Activated CD8-positive, alpha-beta T cell treated with anti-CD3 and anti-CD28 coated beads, Interleukin-2, amount 10 ng/mL, durations not matched to agents 7 days and 5 days (primary cell): ENCODE results near the gene KLF1. TPM values are rescaled to one million over a fixed set of nuclear protein-coding genes. Genes with fewer than 3 reads are reported as not detected.
A peak's percentile ranks its signal among the peaks of the same experiment; 100 is the strongest.

Experiments used
- ATAC-seq: fragments of 150-1000 bp; cut with Tn5 transposase; one replicate; pipeline ENCODE4 v1.10.0; 2021; ENCODE audit warnings: moderate library complexity
- CTCF ChIA-PET: fragments of 350-600 bp; sonication (Branson Sonifier 250); formaldehyde crosslinking; loops from one replicate; lab custom pipeline; 2021; ENCODE audit warnings: antibody characterized with exemption; lab: Charles Lee
- POLR2A ChIA-PET: fragments of 350-600 bp; sonication (Branson Sonifier 250); formaldehyde crosslinking; loops from one replicate; lab custom pipeline; 2021; ENCODE audit warnings: antibody characterized with exemption; lab: Charles Lee
- DNase-seq: peaks from one replicate; pipeline ENCODE4 v3.0.0-alpha.2; 2020
- H3K27ac Mint-ChIP-seq: one replicate; pipeline ENCODE4 v1.8.0; 2021; ENCODE audit warnings: mild to moderate bottlenecking, mixed read lengths
- H3K27me3 Mint-ChIP-seq: one replicate; pipeline ENCODE4 v1.8.0; 2021; ENCODE audit warnings: low read depth, mixed read lengths
- H3K36me3 Mint-ChIP-seq: one replicate; pipeline ENCODE4 v1.8.0; 2021; ENCODE audit warnings: low read depth, mixed read lengths
- H3K4me1 Mint-ChIP-seq: one replicate; pipeline ENCODE4 v1.8.0; 2021; ENCODE audit warnings: low read depth, mixed read lengths
- H3K4me3 Mint-ChIP-seq: one replicate; pipeline ENCODE4 v1.8.0; 2021; ENCODE audit warnings: mild to moderate bottlenecking, mixed read lengths
- H3K9me3 Mint-ChIP-seq: one replicate; pipeline ENCODE4 v1.8.0; 2022; ENCODE audit warnings: mixed read lengths; ENCODE audit not compliant: insufficient read depth
- total RNA-seq, 2 experiments: library from RNA; stranded (reverse); gene quantifications; one replicate each; pipeline ENCODE4 v1.2.3, GENCODE V29; 2021

The KLF1 gene
- total RNA-seq, 2 experiments from 2014 or later = 0.21 TPM; not detected in 1

- DNase-seq (no peak), ATAC-seq (no peak)
- no peak overlapping the region for H3K4me3 Mint-ChIP-seq
- H3K4me1 Mint-ChIP-seq = peaks cover 24% of the 10 kb centered on the region
- H3K27me3 Mint-ChIP-seq = peaks cover 44% of the 10 kb centered on the region
- no peaks in the 10 kb centered on the region for H3K36me3 Mint-ChIP-seq
- H3K27ac Mint-ChIP-seq = no peak overlapping the region
- H3K9me3 Mint-ChIP-seq = no peaks in the 10 kb centered on the region
- ChIA-PET POLR2A (no interaction called here), CTCF (interaction anchor here (1.4 to 7.3 kb wide), 3 partner anchors 78 to 121 kb away, joined by 3 to 75 read pairs (median 6); no protein-coding TSS in a partner anchor)
Observed at GRCh38 chr19:12843999-12844732, 42.8 kb downstream of the KLF1 start.

DNA sequence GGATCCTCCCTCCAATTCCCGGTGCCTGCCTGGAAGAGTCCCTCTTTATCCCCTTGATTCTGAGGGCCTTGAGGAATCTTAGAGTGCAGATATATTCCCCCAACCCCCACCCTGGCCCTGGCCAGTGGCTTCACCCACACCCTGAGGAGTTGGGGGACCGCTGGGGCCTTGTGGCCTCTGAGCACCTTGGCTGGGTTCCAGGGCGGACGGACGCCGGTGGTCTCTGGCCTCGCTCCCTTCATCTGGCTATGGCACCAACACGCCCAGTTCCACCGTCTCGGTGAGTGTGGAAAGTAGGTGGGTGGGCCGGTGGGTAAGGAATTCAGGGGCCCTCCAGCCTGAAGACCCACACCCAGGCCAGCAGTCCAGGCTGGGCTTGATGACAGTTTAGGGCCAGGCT, 43.7 kb downstream of the KLF1 start:
- CTCF ChIA-PET = interaction anchor here (7.3 kb wide), 1 partner anchor 85 kb away, joined by 75 read pairs; no protein-coding TSS in a partner anchor
- ATAC-seq = no peak
- POLR2A ChIA-PET = no interaction called here
- H3K27me3 Mint-ChIP-seq = peaks cover 48% of the 10 kb centered on the region
- DNase-seq = no peak
- H3K27ac Mint-ChIP-seq = no peak overlapping the region
- no peak overlapping the region for H3K4me3 Mint-ChIP-seq
- H3K9me3 Mint-ChIP-seq = no peaks in the 10 kb centered on the region
- H3K4me1 Mint-ChIP-seq = peaks cover 28% of the 10 kb centered on the region
- H3K36me3 Mint-ChIP-seq = no peaks in the 10 kb centered on the region

DNA sequence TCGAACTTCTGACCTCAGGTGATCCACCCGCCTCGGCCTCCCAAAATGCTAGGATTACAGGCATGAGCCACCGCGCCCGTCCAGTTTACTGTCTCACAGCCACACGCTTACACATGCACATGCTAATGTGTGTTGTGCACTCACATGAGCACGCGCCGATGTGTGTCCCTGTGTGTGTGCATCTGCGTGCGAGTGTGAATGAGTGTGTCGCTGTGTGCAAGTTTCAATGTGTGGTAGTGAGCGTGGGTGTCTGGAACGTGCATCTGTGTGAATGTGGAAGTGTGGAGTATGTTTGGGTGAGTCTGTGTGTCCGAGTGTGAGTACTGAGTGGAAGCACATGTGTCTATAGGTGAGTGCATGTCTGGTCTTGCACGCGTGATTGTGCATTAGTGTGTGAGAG, 44.5 kb downstream of the KLF1 start:
- H3K27me3 Mint-ChIP-seq = peaks cover 53% of the 10 kb centered on the region
- no peak for ATAC-seq

DNA sequence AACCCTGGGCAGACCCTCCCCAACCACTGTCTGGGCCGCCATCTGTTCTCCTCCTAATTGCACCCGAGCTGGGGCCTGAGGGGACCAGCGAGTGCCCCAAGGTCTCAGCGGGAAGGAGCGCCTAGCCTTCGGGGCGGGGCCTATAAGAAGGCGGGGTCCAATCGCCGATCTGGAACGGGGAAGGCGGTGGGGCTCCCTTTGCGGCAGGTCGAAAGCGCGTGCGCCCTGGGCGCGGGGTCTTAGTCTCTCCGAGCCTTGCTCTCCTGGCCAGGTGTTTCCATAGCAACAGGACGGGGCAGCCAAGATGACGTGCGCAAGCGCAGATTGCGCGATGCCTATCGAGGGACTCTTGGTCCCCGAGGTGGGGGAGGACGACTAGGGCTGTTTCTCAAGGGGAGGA, 45.9 kb downstream of the KLF1 start:
- CTCF ChIA-PET = no interaction called here
- H3K4me1 Mint-ChIP-seq = peaks cover 22% of the 10 kb centered on the region
- ATAC-seq = no peak

More for the DNA sequence above, 44.5 kb downstream of the KLF1 start:
- no peak overlapping the region for H3K4me3 Mint-ChIP-seq
- H3K4me1 Mint-ChIP-seq = peaks cover 27% of the 10 kb centered on the region
- no peak for DNase-seq
- no peaks in the 10 kb centered on the region for H3K36me3 Mint-ChIP-seq
- ChIA-PET CTCF (no interaction called here), POLR2A (no interaction called here)
- no peaks in the 10 kb centered on the region for H3K9me3 Mint-ChIP-seq
- H3K27ac Mint-ChIP-seq = no peak overlapping the region

GRCh38 chr19:12840091-12841079, 46.6 kb downstream of the KLF1 start:
- POLR2A ChIA-PET = no interaction called here
- Mint-ChIP-seq H3K27ac (no peak overlapping the region), H3K4me1 (peaks cover 22% of the 10 kb centered on the region), H3K36me3 (no peaks in the 10 kb centered on the region), H3K9me3 (no peaks in the 10 kb centered on the region), H3K4me3 (peak overlapping the region; percentile 30), H3K27me3 (peaks cover 65% of the 10 kb centered on the region)
- CTCF ChIA-PET = no interaction called here
- ATAC-seq (peak; percentile 43), DNase-seq (peak; percentile 68)

More for the DNA sequence above, 45.9 kb downstream of the KLF1 start:
- Mint-ChIP-seq H3K4me3 (peak overlapping the region; percentile 30), H3K36me3 (no peaks in the 10 kb centered on the region), H3K27me3 (peaks cover 60% of the 10 kb centered on the region), H3K9me3 (no peaks in the 10 kb centered on the region), H3K27ac (no peak overlapping the region)
- peak; percentile 29 for DNase-seq
- POLR2A ChIA-PET = no interaction called here

DNA sequence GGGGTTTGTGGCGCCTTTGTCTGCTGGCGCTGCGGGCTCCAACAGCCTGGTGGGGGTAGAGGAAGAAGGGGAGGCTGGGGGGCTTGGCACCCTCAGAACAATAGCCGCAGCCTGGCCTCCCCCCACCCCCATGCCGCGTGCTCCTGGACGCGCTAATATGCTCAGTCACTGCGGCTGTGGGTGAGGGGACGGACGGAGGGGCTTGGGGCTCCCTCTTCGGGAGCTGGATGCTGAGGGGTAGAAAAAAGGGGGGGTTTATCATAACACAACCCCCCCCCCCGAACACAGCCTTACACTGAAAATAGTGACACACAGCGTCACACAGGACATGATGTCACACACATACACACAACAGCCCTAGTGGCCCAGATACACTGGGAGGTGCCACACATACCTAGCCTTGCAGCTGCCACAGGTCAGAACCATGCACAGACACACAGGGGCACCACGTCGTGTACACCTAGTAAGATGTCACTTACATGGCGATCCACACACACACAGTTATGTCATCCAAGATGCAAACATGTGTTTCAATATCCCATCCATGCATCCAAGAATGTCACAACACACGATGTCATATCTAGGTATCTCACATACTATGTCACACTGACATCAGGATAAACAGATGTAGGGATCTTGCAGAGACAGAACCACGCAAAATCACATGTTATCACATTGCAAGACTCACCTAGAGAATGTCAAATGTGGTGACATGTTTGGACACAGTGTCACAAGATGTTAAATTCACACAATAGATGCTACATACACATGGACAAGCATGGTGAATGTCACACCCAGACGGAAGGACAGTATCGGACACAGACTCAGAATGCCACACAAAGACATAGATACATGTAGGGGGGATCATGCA, 47.9 kb downstream of the KLF1 start:
- H3K4me3 Mint-ChIP-seq = peak overlapping the region; percentile 4
- CTCF ChIA-PET = interaction anchor here (0.9 kb wide), 1 partner anchor 31 kb away, joined by 3 read pairs; no protein-coding TSS in a partner anchor
- no peaks in the 10 kb centered on the region for H3K36me3 Mint-ChIP-seq
- no peak for ATAC-seq
- POLR2A ChIA-PET = no interaction called here
- peaks cover 26% of the 10 kb centered on the region for H3K4me1 Mint-ChIP-seq
- no peaks in the 10 kb centered on the region for H3K9me3 Mint-ChIP-seq
- DNase-seq = peak; percentile 50
- no peak overlapping the region for H3K27ac Mint-ChIP-seq
- H3K27me3 Mint-ChIP-seq = peaks cover 72% of the 10 kb centered on the region

DNA sequence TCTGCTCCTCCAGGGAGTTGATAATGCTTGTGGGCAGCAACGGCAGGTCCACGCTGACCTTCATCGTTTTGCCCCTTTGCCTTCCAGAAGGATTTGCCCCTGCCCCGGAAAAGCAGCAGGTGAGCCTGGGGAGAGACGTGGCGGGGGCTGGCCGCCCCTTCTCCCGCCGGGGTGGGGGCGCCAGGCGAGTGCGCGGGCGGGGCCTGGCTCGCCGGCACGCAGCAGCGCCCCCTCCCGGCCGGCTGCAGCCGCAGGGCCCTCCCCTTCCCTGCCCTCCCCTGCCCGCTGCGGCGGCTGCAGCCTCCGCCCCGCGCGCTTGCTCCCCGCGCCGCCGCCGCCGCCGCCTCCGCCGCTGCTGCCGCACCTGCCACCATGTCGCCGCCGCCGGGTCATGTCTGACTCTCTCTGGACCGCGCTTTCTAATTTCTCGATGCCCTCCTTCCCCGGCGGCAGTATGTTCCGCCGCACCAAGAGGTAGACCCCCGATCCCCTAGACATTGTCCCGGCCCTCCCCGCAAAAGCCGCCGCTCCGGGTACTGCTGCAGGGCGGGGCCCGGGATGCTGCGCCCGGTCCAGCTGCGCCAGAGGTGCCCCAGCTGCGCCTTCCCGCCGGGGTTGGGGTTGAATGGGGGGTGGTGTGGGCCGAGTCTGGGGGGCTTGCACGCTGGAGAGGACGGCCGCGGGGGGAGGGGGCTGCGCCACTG, 48.7 kb downstream of the KLF1 start, which contains the start of gene MAST1:
Gene MAST1, plus strand, starts transcription at position 334 of the 704 bp plus-strand sequence. Its CDS starts 58 bp downstream, at position 392.
- Mint-ChIP-seq H3K27ac (no peak within 1 kb of the TSS), H3K4me3 (peak within 1 kb of the TSS; percentile 26), H3K36me3 (no peaks in the 10 kb centered on the region), H3K4me1 (peaks cover 27% of the 10 kb centered on the region), H3K27me3 (peaks cover 74% of the 10 kb centered on the region), H3K9me3 (no peaks in the 10 kb centered on the region)
- DNase-seq = peak; percentile 64
- ChIA-PET POLR2A (interaction anchor here (1.4 kb wide), 1 partner anchor 32 kb away, joined by 3 read pairs; the partner anchor contains the start of gene RNASEH2A), CTCF (interaction anchor here (0.9 kb wide), 1 partner anchor 32 kb away, joined by 3 read pairs; no protein-coding TSS in a partner anchor)
- ATAC-seq = peak; percentile 65

DNA sequence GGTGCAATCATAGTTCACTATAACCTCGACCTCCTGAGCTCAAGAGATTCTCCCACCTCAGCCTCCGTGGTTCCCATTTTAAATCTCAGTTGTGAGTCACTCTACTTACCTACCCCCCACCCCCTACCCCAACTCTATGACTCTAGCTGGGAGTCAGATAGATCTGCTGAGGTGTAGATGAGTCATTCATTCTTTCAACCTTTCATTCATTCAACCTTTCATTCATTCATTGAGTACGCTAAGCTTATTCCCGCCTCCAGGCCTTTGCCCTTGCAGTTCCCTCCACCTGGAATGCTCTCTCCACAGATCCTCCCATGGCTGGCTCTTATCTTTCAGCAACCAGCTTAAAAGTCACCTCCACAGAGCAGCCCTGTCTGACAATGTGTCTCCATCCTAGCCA, 49.8 kb downstream of the KLF1 start:
- no peak for DNase-seq
- no peak overlapping the region for H3K27ac Mint-ChIP-seq
- H3K4me3 Mint-ChIP-seq = no peak overlapping the region
- H3K4me1 Mint-ChIP-seq = peaks cover 34% of the 10 kb centered on the region
- ChIA-PET CTCF (interaction anchor here (0.7 to 1.4 kb wide), 4 partner anchors 10 to 77 kb away, joined by 3 to 15 read pairs (median 3); partner anchors contain the start of gene THSD8), POLR2A (interaction anchor here (1.4 kb wide), 1 partner anchor 31 kb away, joined by 3 read pairs; the partner anchor contains the start of gene RNASEH2A)
- ATAC-seq = no peak
- no peaks in the 10 kb centered on the region for H3K9me3 Mint-ChIP-seq
- peaks cover 75% of the 10 kb centered on the region for H3K27me3 Mint-ChIP-seq
- H3K36me3 Mint-ChIP-seq = no peaks in the 10 kb centered on the region

DNA sequence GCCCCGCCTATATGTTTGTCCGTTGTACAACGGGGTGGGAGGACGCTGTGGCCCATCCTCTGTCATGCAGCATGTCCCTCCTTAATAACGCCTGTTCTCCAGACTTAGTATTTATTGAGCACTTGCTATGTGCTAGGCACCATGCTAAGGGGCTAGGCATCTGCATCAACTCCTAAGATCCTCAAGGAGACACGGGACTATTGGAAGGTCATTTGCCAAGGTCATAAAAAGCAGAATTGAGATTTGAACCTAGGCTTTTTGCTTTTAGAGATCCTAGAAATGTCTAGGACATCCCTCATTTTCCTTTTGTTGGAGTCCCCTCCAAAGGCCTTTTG, 50.5 kb downstream of the KLF1 start:
- Mint-ChIP-seq H3K4me3 (no peak overlapping the region), H3K27me3 (peaks cover 75% of the 10 kb centered on the region), H3K4me1 (peaks cover 33% of the 10 kb centered on the region), H3K27ac (no peak overlapping the region), H3K36me3 (no peaks in the 10 kb centered on the region), H3K9me3 (no peaks in the 10 kb centered on the region)
- ATAC-seq (no peak), DNase-seq (no peak)
- POLR2A ChIA-PET = no interaction called here
- CTCF ChIA-PET = interaction anchor here (1.0 to 1.4 kb wide), 2 partner anchors 11 to 34 kb away, joined by 3 to 15 read pairs; partner anchors contain the start of gene THSD8

DNA sequence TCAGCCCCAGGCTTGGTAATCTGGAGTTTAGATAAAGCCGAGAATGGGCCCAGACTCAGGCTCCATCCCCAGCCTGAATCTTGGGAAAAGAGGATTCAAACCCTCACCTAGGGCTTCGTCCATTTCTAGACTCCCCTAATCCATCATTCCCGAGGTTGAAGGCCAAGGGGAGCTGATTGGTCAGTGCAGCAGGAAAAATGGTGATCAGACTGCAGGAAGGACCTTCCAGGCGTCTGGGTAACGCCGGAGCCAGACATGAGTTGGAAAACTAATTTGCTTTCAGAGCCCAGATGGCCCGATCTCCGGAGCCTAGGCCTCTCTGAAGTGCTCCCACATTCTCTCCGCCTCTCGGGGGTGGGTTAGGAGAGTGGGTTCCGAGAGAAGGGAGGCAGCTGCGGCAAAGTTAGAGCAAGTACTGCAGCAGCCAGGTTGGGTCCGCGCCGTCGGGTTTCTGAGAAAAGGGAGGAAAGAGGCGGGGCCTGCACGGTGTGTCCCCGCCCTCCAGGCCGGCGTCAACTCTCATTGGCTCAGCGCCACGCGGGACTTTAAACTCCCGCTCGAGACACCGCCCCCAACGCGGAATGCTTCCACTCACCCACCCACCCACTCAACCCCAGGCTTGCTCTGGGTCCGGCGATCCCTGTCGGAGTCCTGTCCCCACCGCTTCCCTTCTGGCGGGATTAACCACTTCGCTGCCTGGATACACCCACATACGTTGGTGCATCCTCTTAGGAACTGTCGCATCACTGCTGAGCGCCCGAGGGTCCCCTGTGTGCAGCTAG, 51.8 kb downstream of the KLF1 start:
- DNase-seq = peak; percentile 49

More for the DNA sequence above, 51.8 kb downstream of the KLF1 start:
- peaks cover 72% of the 10 kb centered on the region for H3K27me3 Mint-ChIP-seq
- peaks cover 19% of the 10 kb centered on the region for H3K4me1 Mint-ChIP-seq
- H3K36me3 Mint-ChIP-seq = no peaks in the 10 kb centered on the region
- ChIA-PET POLR2A (interaction anchor here (0.9 kb wide), 1 partner anchor 37 kb away, joined by 3 read pairs; no protein-coding TSS in a partner anchor), CTCF (interaction anchor here (0.9 to 1.3 kb wide), 4 partner anchors 10 to 39 kb away, joined by 3 to 5 read pairs (median 3); no protein-coding TSS in a partner anchor)
- ATAC-seq = no peak
- H3K9me3 Mint-ChIP-seq = no peaks in the 10 kb centered on the region
- H3K4me3 Mint-ChIP-seq = no peak overlapping the region
- H3K27ac Mint-ChIP-seq = no peak overlapping the region
